ENCODE measurements around the gene ARPIN.

DNA sequence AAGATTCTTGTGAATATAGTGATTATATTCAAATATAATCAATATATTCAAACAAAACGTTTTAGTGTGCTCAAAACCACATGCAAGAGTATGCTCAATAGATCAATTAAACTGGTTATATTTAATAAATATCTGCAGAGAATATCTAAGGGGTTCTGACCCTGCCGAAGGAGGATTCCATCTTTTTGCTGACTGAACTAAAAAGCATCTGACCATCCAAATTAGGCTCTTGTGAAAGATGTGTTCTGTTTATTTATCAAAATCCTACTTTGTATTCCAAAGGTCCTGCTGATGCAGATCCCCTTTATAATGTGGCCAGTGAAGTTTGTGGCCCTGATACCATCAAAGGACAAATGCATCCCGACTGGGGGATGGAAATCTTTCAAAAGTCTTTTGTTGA is 41.8 kb upstream of the ARPIN start:
- TF ChIP-seq, protein P1, sequence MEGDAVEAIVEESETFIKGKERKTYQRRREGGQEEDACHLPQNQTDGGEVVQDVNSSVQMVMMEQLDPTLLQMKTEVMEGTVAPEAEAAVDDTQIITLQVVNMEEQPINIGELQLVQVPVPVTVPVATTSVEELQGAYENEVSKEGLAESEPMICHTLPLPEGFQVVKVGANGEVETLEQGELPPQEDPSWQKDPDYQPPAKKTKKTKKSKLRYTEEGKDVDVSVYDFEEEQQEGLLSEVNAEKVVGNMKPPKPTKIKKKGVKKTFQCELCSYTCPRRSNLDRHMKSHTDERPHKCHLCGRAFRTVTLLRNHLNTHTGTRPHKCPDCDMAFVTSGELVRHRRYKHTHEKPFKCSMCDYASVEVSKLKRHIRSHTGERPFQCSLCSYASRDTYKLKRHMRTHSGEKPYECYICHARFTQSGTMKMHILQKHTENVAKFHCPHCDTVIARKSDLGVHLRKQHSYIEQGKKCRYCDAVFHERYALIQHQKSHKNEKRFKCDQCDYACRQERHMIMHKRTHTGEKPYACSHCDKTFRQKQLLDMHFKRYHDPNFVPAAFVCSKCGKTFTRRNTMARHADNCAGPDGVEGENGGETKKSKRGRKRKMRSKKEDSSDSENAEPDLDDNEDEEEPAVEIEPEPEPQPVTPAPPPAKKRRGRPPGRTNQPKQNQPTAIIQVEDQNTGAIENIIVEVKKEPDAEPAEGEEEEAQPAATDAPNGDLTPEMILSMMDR (IDR thresholded peaks at IDR 0.05): no peak
- TF ChIP-seq POLR2A (IDR thresholded peaks at IDR 0.05): no peak

Data from right lobe of liver (tissue), 4 donors.